ENCODE data around the gene PRMT7.

The PRMT7 gene

GRCh38 chr16:68272507-68273209 lies 38.2 kb upstream of the PRMT7 start:
- H3K27ac ChIP-seq, result no peak overlapping the region
- peaks cover 20 to 46% (median 38%) of the 10 kb centered on the region in 10 experiments; a peak in 19 of 20 replicates for H3K4me1 ChIP-seq
- peak overlapping the region in 6 of 11 experiments; percentile 2 to 35 (median 25); a peak in 7 of 22 replicates for H3K4me2 ChIP-seq
- no peaks in the 10 kb centered on the region; a peak in 1 of 22 replicates for H3K9me3 ChIP-seq (replicated peaks in 1 of 11)
- peak overlapping the region in 1 of 11 experiments; percentile 29; a peak in 1 of 22 replicates for H3K9ac ChIP-seq
- no peak overlapping the region for H3K4me3 ChIP-seq
- no peak for TF ChIP-seq Cebpa-rat (IDR thresholded peaks at IDR 0.05)
- H4K20me1 ChIP-seq, result peaks cover 12 to 92% (median 80%) of the 10 kb centered on the region in 11 experiments; a peak in 20 of 22 replicates
- H3K27me3 ChIP-seq, result no peaks in the 10 kb centered on the region
- peaks cover 53 to 100% (median 89%) of the 10 kb centered on the region in 11 experiments for H3K36me3 ChIP-seq

GRCh38 chr16:68273459-68273858 lies 37.4 kb upstream of the PRMT7 start:
- no peak overlapping the region for H3K4me2 ChIP-seq
- H3K4me3 ChIP-seq, result no peak overlapping the region
- TF ChIP-seq Cebpa-rat (IDR thresholded peaks at IDR 0.05), result peak in 2 of 11 experiments; percentile 20 to 49; a peak in 2 of 22 replicates
- H3K4me1 ChIP-seq, result peaks cover 15 to 38% (median 30%) of the 10 kb centered on the region in 10 experiments; a peak in 18 of 20 replicates
- H4K20me1 ChIP-seq, result peaks cover 12 to 84% (median 72%) of the 10 kb centered on the region in 11 experiments; a peak in 20 of 22 replicates
- no peaks in the 10 kb centered on the region for H3K27me3 ChIP-seq
- peaks cover 48 to 99% (median 89%) of the 10 kb centered on the region in 11 experiments for H3K36me3 ChIP-seq
- H3K9me3 ChIP-seq (replicated peaks in 1 of 11), result no peaks in the 10 kb centered on the region; a peak in 2 of 22 replicates
- no peak overlapping the region; a peak in 1 of 22 replicates for H3K9ac ChIP-seq
- H3K27ac ChIP-seq, result no peak overlapping the region

GRCh38 chr16:68273896-68274295 lies 36.9 kb upstream of the PRMT7 start:
- Histone ChIP-seq H3K36me3 (peaks cover 48 to 99% (median 88%) of the 10 kb centered on the region in 11 experiments), H3K4me3 (no peak overlapping the region), H3K4me2 (no peak overlapping the region), H4K20me1 (peaks cover 12 to 80% (median 68%) of the 10 kb centered on the region in 11 experiments; a peak in 20 of 22 replicates), H3K9ac (no peak overlapping the region), H3K4me1 (peaks cover 15 to 35% (median 28%) of the 10 kb centered on the region in 10 experiments; a peak in 16 of 20 replicates), H3K9me3 (replicated peaks in 1 of 11) (no peaks in the 10 kb centered on the region; a peak in 3 of 22 replicates), H3K27ac (no peak overlapping the region), H3K27me3 (no peaks in the 10 kb centered on the region)
- TF ChIP-seq Cebpa-rat (IDR thresholded peaks at IDR 0.05), result no peak

GRCh38 chr16:68274441-68274840 lies 36.4 kb upstream of the PRMT7 start:
- H3K36me3 ChIP-seq, result peaks cover 48 to 99% (median 89%) of the 10 kb centered on the region in 11 experiments
- H3K27me3 ChIP-seq, result no peaks in the 10 kb centered on the region
- H3K4me2 ChIP-seq, result peak overlapping the region in 1 of 11 experiments; percentile 24; a peak in 1 of 22 replicates
- H3K4me1 ChIP-seq, result peaks cover 15 to 35% (median 28%) of the 10 kb centered on the region in 10 experiments; a peak in 17 of 20 replicates
- H3K9me3 ChIP-seq (replicated peaks in 1 of 11), result no peaks in the 10 kb centered on the region; a peak in 3 of 22 replicates
- H3K27ac ChIP-seq, result no peak overlapping the region
- H3K4me3 ChIP-seq, result no peak overlapping the region
- peaks cover 12 to 76% (median 63%) of the 10 kb centered on the region in 11 experiments; a peak in 20 of 22 replicates for H4K20me1 ChIP-seq
- no peak for TF ChIP-seq Cebpa-rat (IDR thresholded peaks at IDR 0.05)
- H3K9ac ChIP-seq, result no peak overlapping the region

- Histone ChIP-seq H3K4me3 (no peak overlapping the region), H3K9me3 (replicated peaks in 1 of 11) (no peaks in the 10 kb centered on the region; a peak in 3 of 22 replicates), H3K9ac (peak overlapping the region in 2 of 11 experiments; percentile 4 to 12; a peak in 2 of 22 replicates), H3K27ac (no peak overlapping the region), H3K4me1 (peaks cover 24 to 45% (median 33%) of the 10 kb centered on the region in 10 experiments; a peak in 19 of 20 replicates), H3K36me3 (peaks cover 39 to 99% (median 90%) of the 10 kb centered on the region in 11 experiments), H4K20me1 (peaks cover 12 to 76% (median 52%) of the 10 kb centered on the region in 11 experiments; a peak in 20 of 22 replicates), H3K27me3 (no peaks in the 10 kb centered on the region), H3K4me2 (peak overlapping the region in 4 of 11 experiments; percentile 2 to 14 (median 7); a peak in 5 of 22 replicates)
- no peak for TF ChIP-seq Cebpa-rat (IDR thresholded peaks at IDR 0.05)
These were observed 35.1 kb upstream of the PRMT7 start for GRCh38 chr16:68275611-68276191.

- H3K27ac ChIP-seq, result no peak overlapping the region
- TF ChIP-seq Cebpa-rat (IDR thresholded peaks at IDR 0.05), result no peak
- no peak overlapping the region for H3K4me3 ChIP-seq
- peaks cover 34 to 99% (median 89%) of the 10 kb centered on the region in 11 experiments for H3K36me3 ChIP-seq
- H3K9me3 ChIP-seq (replicated peaks in 1 of 11), result no peaks in the 10 kb centered on the region; a peak in 3 of 22 replicates
- H3K9ac ChIP-seq, result peak overlapping the region in 3 of 11 experiments; percentile 4 to 22 (median 12); a peak in 2 of 22 replicates
- no peaks in the 10 kb centered on the region for H3K27me3 ChIP-seq
- H4K20me1 ChIP-seq, result peaks cover 12 to 76% (median 47%) of the 10 kb centered on the region in 11 experiments; a peak in 20 of 22 replicates
- peaks cover 29 to 50% (median 38%) of the 10 kb centered on the region in 10 experiments; a peak in 19 of 20 replicates for H3K4me1 ChIP-seq
- peak overlapping the region in 1 of 11 experiments; percentile 8; a peak in 3 of 22 replicates for H3K4me2 ChIP-seq
These were observed 34.6 kb upstream of the PRMT7 start for GRCh38 chr16:68276223-68276622.

- TF ChIP-seq Cebpa-rat (IDR thresholded peaks at IDR 0.05), result no peak
- peaks cover 1 to 80% (median 69%) of the 10 kb centered on the region in 11 experiments for H3K36me3 ChIP-seq
- no peak overlapping the region for H3K9ac ChIP-seq
- H3K27ac ChIP-seq, result no peak overlapping the region
- H3K4me3 ChIP-seq, result no peak overlapping the region
- peaks cover 56 to 65% (median 63%) of the 10 kb centered on the region in 10 experiments for H3K4me1 ChIP-seq
- H3K9me3 ChIP-seq (replicated peaks in 1 of 11), result no peaks in the 10 kb centered on the region; a peak in 3 of 22 replicates
- no peaks in the 10 kb centered on the region for H3K27me3 ChIP-seq
- H3K4me2 ChIP-seq, result peak overlapping the region in 3 of 11 experiments; percentile 6 to 12 (median 10); a peak in 1 of 22 replicates
- peaks cover 0 to 76% (median 12%) of the 10 kb centered on the region in 11 experiments; a peak in 15 of 22 replicates for H4K20me1 ChIP-seq
These were observed 30.9 kb upstream of the PRMT7 start for GRCh38 chr16:68279726-68280558.
